Aorta (tissue), 5 donors: ENCODE measurements around the gene LPCAT1. TPM values are rescaled to one million over a fixed set of nuclear protein-coding genes. Genes with fewer than 3 reads are reported as not detected.
"Not testable (repeated sequence)": the region's sequence is repeated elsewhere in the genome, so short reads cannot be mapped to it uniquely, and the experiment has no call there.

Source experiments
- ATAC-seq: fragments of 200-7000 bp; cut with Tn5 transposase; one replicate; pipeline ENCODE4 v1.9.1; 2022; ENCODE audit warnings: moderate library complexity; ENCODE audit not compliant: low FRiP score
- DNase-seq, 2 donors: peaks; one replicate each; pipeline ENCODE4 v3.0.0-alpha.2; 2020
- H3K27ac ChIP-seq, 2 donors: one replicate each; pipeline ENCODE4 v1.5.1; 2013; ENCODE audit warnings: low read length in 2 of 2, mild to moderate bottlenecking in 2 of 2, moderate library complexity in 2 of 2, control low read depth in 1 of 2, inconsistent platforms in 1 of 2, low read depth in 1 of 2
- H3K27me3 ChIP-seq, 2 donors: one replicate each; pipeline ENCODE4 v1.6.1; 2013; ENCODE audit warnings: control low read depth in 1 of 2, low read length in 1 of 2, mild to moderate bottlenecking in 1 of 2, moderate library complexity in 1 of 2; ENCODE audit not compliant: insufficient read depth in 2 of 2, control insufficient read depth in 1 of 2
- H3K36me3 ChIP-seq, 2 donors: one replicate each; pipeline ENCODE4 v1.6.1; 2013; ENCODE audit warnings: control low read depth in 1 of 2, low read length in 1 of 2, mild to moderate bottlenecking in 1 of 2; ENCODE audit not compliant: insufficient read depth in 2 of 2, control insufficient read depth in 1 of 2
- H3K4me1 ChIP-seq, 2 donors: one replicate each; pipeline ENCODE4 v1.6.1; 2013; ENCODE audit warnings: low read length in 2 of 2, control low read depth in 1 of 2, mild to moderate bottlenecking in 1 of 2, moderate library complexity in 1 of 2; ENCODE audit not compliant: insufficient read depth in 2 of 2, control insufficient read depth in 1 of 2
- H3K4me3 ChIP-seq, 2 donors: one replicate each; pipeline ENCODE4 v1.5.1; 2013; ENCODE audit warnings: low read length in 2 of 2, control low read depth in 1 of 2, mild to moderate bottlenecking in 1 of 2
- H3K9me3 ChIP-seq: one replicate; pipeline ENCODE4 v1.6.1; 2013; ENCODE audit warnings: mild to moderate bottlenecking, low read length; ENCODE audit not compliant: control insufficient read depth
- WGBS, 2 donors: extraction: QIAGEN DNeasy Blood & Tissue Kit; methylation state at CpG; one replicate each; pipeline ENCODE4 v1.1.7; 2013; 5-methylcytosine and 5-hydroxymethylcytosine counted together
- intact Hi-C, 2 donors: fragments of 100-400 bp; cut with DNase I; formaldehyde crosslinking; loops; one replicate each; pipeline versions ENCODE4 v1.14.2 to v1.15.0; 2022
- polyA plus RNA-seq, 2 donors: library from polyadenylated mRNA; stranded (reverse); fragments of 200-250 nt; gene quantifications; one replicate each; pipeline ENCODE4 v1.2.3, GENCODE V29; 2013
- total RNA-seq, 2 donors: library from RNA; stranded (reverse); fragmentation: NEBNext Ultra II Directional; extraction: Animal tissue kit (Norgen Biotek cat#: 25700); gene quantifications; one replicate each; pipeline ENCODE4 v1.2.1, GENCODE V29; 2021
- donor health status: healthy with polysubstance abuse.
- donor health status: Bipolar disorder and iron deficiency.
- donor health status: DM: no; HTN: no; CAD: no.
- donor health status: DM: no; HTN: no; CAD: no.
- donor health status: DM: yes; HTN: yes; CAD: no.

Gene LPCAT1
- total and polyA plus RNA-seq, 4 donors = 6.4 to 68.7 (median 36.4) TPM

DNA sequence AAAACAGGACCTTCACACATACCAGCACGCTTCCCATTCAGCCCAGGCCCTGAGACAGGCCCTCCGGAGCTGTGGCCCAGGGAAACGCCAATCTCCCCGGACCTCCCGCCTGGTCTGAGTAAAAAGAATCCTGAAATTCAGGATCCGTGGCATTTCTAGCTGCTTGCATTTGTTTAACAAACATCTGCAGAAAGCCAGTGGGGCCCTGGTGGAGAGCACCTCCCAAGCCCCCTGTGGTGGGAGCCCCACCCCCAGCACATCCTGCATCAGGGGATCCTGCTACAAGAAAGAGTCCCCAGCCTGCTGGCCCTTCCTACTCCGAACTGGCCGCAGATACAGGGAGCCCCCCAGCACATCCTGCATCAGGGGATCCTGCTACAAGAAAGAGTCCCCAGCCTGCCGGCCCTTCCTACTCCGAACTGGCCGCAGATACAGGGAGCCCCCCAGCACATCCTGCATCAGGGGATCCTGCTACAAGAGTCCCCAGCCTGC is 8.9 kb downstream of the LPCAT1 start:
- H3K4me1 ChIP-seq, H3K4me3 ChIP-seq, H3K27ac ChIP-seq, ATAC-seq, H3K36me3 ChIP-seq, H3K27me3 ChIP-seq, H3K9me3 ChIP-seq, intact Hi-C loops: not testable (repeated sequence)
- peak; percentile 24 to 40 for DNase-seq
- WGBS, 2 donors = 87 to 91% methylated on average over 11 of the region's 11 CpGs

DNA sequence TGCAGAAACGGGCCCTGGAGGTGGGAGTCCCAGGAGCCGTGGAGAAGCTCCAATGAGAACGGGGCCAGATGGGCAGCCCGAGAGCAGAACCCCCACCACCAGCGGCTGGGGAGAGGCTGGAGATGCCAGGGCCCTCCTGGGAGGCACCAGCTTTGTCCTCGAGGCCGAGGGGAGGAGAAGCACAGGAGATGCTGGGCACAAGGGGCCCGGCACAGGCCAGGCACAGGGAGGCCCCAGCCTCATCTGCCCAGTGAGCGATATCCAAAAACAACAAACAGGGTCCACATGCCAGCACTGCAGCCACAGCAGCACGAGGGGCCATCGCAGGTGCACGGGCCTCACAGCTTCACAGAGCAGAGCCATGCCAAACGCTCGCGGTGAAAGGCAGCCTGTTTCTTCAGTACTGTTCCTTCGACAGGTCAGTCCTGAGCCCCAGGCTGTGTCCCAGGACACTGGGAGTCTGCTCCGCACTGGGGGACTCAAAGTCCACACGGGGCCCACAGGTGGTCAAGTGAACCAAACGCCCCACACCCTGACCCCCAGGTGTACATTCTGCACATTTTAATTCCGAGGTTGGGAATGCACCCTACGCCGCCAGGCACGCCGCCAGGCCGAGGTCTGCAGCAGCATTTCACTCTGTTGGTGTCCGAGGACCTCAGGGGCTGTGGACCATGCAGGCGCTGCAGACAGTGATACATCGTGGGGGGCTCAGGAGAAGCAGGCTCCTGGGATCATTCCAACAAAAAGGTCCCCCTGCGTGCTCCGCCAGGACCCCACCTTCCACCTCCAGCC is 9.5 kb downstream of the LPCAT1 start:
- 82 to 83% methylated on average over 30 of the region's 30 CpGs for WGBS, 2 donors
- no peak for ATAC-seq
- Histone ChIP-seq H3K27ac (no peak overlapping the region), H3K9me3 (no peaks in the 10 kb centered on the region), H3K4me3 (no peak overlapping the region), H3K36me3 (no peaks in the 10 kb centered on the region), H3K4me1 (no peaks in the 10 kb centered on the region), H3K27me3 (no peaks in the 10 kb centered on the region)
- intact Hi-C loops = no loop called here
- peak; percentile 30 to 59 for DNase-seq

DNA sequence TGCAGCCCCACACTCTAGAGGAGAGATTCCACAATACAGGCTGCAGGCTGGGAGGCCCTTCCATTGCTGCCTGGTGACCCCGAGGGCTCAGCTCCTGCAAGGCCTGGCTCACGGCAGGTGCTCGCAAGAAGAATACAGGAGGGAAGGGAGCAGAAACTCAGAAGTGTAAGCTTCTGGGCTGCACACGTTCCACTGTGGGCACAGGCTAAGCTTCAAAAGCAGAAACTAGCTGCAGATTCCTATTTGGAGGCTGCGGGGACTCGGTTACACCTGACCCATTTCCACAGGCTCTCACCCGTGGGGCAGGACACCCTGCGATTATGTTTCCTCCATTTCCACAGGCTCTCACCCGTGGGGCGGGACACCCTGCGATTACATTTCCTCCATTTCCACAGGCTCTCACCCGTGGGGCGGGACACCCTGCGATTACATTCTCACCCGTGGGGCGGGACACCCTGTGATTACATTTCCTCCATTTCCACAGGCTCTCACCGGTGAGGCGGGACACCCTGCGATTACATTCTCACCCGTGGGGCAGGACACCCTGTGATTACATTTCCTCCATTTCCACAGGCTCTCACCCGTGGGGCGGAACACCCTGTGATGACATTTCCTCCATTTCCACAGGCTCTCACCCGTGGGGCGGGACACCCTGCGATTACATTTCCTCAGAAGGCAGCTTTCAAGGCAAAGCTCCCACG is 10.3 kb downstream of the LPCAT1 start:
- no peaks in the 10 kb centered on the region for H3K27me3 ChIP-seq
- H3K9me3 ChIP-seq = no peaks in the 10 kb centered on the region
- 81 to 88% methylated on average over 26 of the region's 26 CpGs for WGBS, 2 donors
- H3K36me3 ChIP-seq = no peaks in the 10 kb centered on the region
- no peak overlapping the region for H3K4me3 ChIP-seq
- ATAC-seq = no peak
- peak; percentile 41 to 42 for DNase-seq
- no peak overlapping the region for H3K27ac ChIP-seq
- intact Hi-C loops = no loop called here
- H3K4me1 ChIP-seq = no peaks in the 10 kb centered on the region

DNA sequence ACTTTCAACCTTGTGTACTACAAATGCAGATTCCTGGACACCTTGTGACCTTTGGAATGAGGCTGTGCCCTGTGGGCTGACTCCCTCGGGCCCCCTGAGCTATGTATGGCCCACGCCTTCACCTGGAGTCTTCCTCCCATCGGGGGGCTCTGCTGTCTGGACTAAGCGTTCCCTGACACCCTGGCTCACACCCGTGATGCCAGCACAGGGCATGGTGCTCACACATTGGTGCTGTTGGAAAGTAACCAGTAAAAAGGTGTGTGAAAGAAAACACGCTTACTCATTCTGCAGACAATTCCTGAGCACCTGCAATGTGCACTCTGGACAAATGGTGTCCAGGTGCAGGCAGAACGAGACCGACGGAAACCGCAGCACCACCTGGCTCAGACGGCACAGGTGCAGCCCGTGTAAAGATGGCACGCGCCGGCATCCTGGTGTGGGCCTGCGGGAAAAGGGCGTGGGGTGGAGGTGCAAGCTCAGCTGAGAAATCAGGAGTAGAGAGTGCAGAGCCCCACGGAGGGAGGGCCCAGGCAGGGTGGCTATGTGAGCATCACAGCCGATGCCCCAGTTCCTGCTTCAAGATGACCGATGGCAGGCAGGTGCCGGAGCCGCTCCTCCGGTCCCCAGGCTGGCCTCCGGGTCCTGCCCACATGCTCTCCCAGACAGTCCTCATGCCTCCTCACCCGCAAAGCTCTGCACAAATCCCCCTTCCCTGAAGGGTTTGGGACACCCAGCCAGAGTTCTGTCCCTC is 11.0 kb downstream of the LPCAT1 start:
- intact Hi-C loops = no loop called here
- Histone ChIP-seq H3K27ac (no peak overlapping the region), H3K4me1 (no peaks in the 10 kb centered on the region), H3K36me3 (no peaks in the 10 kb centered on the region), H3K27me3 (no peaks in the 10 kb centered on the region), H3K9me3 (no peaks in the 10 kb centered on the region), H3K4me3 (no peak overlapping the region)
- ATAC-seq (no peak), DNase-seq (peak in 1 of 2 donors; percentile 71)
- WGBS, 2 donors = 89 to 93% methylated on average over 25 of the region's 25 CpGs

DNA sequence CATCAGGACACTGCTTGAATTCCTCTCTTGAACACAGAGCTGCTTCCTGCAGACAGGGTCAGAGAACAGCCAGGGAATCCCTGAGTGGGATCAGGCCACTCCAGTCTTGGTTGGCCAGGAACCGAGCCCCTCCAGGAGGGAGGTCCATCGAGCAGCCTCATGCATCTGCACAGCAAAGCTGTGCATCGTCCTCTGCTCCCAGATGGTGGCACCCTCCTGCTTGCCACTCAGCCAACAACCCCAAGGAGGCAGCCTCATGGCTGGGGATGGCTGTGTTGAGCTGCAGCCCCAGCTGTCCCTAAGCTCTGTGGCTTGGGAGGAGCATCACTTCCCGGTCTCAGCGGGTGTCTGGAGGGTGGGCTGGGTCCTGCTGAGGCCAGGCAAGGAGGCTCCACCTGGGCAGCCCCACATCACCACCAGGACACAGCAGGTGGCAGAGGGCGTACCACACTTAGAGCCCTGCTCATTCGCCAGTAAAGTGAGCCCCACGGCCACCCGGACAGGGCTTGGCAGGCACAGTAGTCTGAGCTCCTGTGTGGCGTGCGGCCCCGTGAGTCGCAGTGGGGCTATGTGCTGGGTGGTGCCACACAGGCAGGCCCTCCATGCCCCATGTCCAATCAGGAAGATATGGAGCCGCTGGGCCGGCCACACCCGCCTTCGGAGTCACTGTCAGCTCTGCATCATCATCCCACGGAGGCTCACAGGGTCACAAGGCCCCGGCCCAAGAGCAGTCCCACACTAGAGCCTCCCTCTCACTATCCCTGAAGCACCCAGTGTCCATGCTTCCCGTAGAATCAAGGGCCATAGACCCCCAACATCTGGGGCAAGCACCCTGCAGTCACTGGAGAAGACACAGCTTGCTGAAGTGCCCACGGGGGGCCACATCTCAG is 11.9 kb downstream of the LPCAT1 start:
- Histone ChIP-seq H3K9me3 (no peaks in the 10 kb centered on the region), H3K36me3 (no peaks in the 10 kb centered on the region), H3K27me3 (no peaks in the 10 kb centered on the region), H3K4me3 (no peak overlapping the region), H3K27ac (no peak overlapping the region), H3K4me1 (no peaks in the 10 kb centered on the region)
- 78 to 80% methylated on average over 21 of the region's 21 CpGs for WGBS, 2 donors
- ATAC-seq (no peak), DNase-seq (peak; percentile 38 to 66)
- intact Hi-C loops = no loop called here

DNA sequence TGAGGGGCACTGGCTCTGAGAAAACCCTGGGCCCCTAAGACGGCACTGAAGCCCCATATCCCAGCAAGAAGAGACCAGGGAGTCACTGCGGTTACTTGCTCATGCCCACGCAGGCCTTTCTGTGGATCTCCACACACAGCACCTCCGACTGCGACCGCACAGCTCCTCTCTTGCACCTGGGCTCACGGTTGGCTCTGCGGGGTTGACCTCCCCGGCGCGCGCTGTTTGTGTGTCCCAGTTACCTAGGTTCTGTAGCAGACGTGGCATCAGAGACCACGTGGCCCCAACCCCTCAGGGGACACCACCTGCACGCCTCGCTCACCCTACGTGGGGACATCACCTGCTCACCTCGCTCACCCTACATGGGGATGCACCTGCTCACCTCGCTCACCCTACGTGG is 12.7 kb downstream of the LPCAT1 start:
- Histone ChIP-seq H3K27me3 (no peaks in the 10 kb centered on the region), H3K27ac (no peak overlapping the region), H3K4me1 (no peaks in the 10 kb centered on the region), H3K9me3 (no peaks in the 10 kb centered on the region), H3K4me3 (no peak overlapping the region), H3K36me3 (no peaks in the 10 kb centered on the region)
- ATAC-seq (no peak), DNase-seq (peak; percentile 39 to 73)
- WGBS, 2 donors = 93 to 94% methylated on average over 20 of the region's 20 CpGs
- intact Hi-C loops = no loop called here

DNA sequence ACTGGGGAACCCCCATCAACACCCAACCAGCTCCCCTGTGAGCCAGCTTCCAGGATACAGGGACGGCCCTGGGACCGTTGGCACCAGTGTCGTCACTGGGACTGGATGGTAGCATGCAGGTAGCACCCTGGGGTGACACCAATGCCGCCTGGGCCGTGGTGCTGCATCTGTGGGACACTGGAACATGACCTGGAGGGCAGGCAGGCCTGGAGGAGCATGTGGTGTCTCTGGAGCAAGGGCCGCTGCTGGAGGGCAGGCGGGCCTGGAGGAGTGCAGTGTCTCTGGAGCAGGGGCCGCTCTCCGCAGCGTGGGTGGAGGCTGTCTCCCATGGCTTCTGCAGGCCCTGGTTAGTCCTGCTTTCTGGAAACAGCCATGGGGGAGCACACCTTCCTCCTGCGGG is 13.1 kb downstream of the LPCAT1 start:
- 96 to 97% methylated on average over 9 to 11 of the region's 11 CpGs for WGBS, 2 donors
- peak; percentile 40 to 68 for DNase-seq
- no peak for ATAC-seq
- H3K27ac ChIP-seq = no peak overlapping the region
- no peak overlapping the region for H3K4me3 ChIP-seq
- H3K4me1 ChIP-seq = no peaks in the 10 kb centered on the region
- H3K27me3 ChIP-seq = no peaks in the 10 kb centered on the region
- no peaks in the 10 kb centered on the region for H3K36me3 ChIP-seq
- no peaks in the 10 kb centered on the region for H3K9me3 ChIP-seq
- intact Hi-C loops = no loop called here

DNA sequence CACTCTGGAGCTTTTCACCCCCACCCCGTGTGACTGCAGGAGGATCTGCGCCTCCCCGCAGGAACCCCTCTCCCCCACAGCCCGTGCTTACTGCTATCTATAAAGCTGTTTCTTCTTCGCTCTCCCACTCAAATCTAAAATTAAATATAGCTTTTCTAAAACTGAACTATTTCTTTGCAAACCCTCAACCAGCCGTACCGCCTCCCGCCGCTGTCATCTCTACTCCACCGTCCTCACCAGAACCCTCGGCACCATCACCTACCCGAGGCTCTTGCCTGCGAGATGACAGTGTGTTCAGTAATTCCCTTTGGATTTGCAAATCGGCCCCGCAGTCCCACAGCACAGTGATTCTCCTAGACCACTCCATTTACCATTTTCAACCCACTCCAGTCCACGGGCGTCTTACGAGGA is 13.6 kb downstream of the LPCAT1 start:
- H3K4me1 ChIP-seq = no peaks in the 10 kb centered on the region
- H3K27me3 ChIP-seq = no peaks in the 10 kb centered on the region
- no peak overlapping the region for H3K27ac ChIP-seq
- ATAC-seq (no peak), DNase-seq (peak in 1 of 2 donors; percentile 47)
- H3K4me3 ChIP-seq = no peak overlapping the region
- 93% methylated on average over 18 of the region's 18 CpGs for WGBS, 2 donors
- intact Hi-C loops = no loop called here
- H3K36me3 ChIP-seq = no peaks in the 10 kb centered on the region
- H3K9me3 ChIP-seq = no peaks in the 10 kb centered on the region
